IMR-90 (cell line): ENCODE measurements around the gene FAAP20. TPM values are rescaled to one million over a fixed set of nuclear protein-coding genes. Genes with fewer than 3 reads are reported as not detected.
A peak's percentile ranks its signal among the peaks of the same experiment; 100 is the strongest.

ENCODE experiments used
- ATAC-seq: fragments of 200-7000 bp; cut with Tn5 transposase; 2 replicates; pipeline ENCODE4 v1.9.1; 2020; ENCODE audit warnings: low read depth, mild to moderate bottlenecking, moderate library complexity
- BruUV-seq: library from RNA; stranded (reverse); fragments of 400-500 nt; replicated peaks from 2 replicates; lab custom pipeline; 2021; lab: Mats Ljungman, UMichigan
- CTCF ChIA-PET: fragments of 300-600 bp; formaldehyde crosslinking; extraction: SDS; loops from one replicate; lab custom pipeline; 2021; ENCODE audit warnings: antibody characterized with exemption; lab: Yijun Ruan, JAX
- POLR2A ChIA-PET: fragments of 300-600 bp; sonication (Branson Sonifier 250); formaldehyde crosslinking; loops from one replicate; lab custom pipeline; 2022; ENCODE audit warnings: antibody characterized with exemption; ENCODE audit not compliant: unreplicated experiment; lab: Charles Lee
- DNase-seq: peaks from one replicate; pipeline ENCODE4 v3.0.0; 2013
- H2AFZ ChIP-seq: replicated peaks from 2 replicates; pipeline ENCODE3; 2013; ENCODE audit warnings: low read length, mild to moderate bottlenecking; ENCODE audit not compliant: poor library complexity
- H2AK5ac ChIP-seq: 2 replicates; pipeline ENCODE4 v1.6.1; 2013; ENCODE audit warnings: low read depth, low read length, inconsistent platforms
- H2AK9ac ChIP-seq: replicated peaks from 2 replicates; pipeline ENCODE3; 2013; ENCODE audit warnings: mild to moderate bottlenecking, low read depth, low read length, moderate library complexity; ENCODE audit not compliant: poor library complexity
- H2BK120ac ChIP-seq: 2 replicates; pipeline ENCODE4 v1.6.1; 2013; ENCODE audit warnings: low read depth, low read length, inconsistent platforms
- H2BK15ac ChIP-seq: 3 replicates; pipeline ENCODE4 v1.6.1; 2013; ENCODE audit warnings: low read depth, low read length, inconsistent platforms
- H2BK20ac ChIP-seq: 2 replicates; pipeline ENCODE4 v1.6.1; 2013; ENCODE audit warnings: low read depth, mild to moderate bottlenecking, inconsistent platforms, low read length, moderate library complexity
- H2BK5ac ChIP-seq: 2 replicates; pipeline ENCODE4 v1.6.1; 2013; ENCODE audit warnings: mild to moderate bottlenecking, low read depth, low read length, inconsistent platforms; ENCODE audit not compliant: poor library complexity, severe bottlenecking
- H3K14ac ChIP-seq: replicated peaks from 2 replicates; pipeline ENCODE4 v1.6.1; 2013; ENCODE audit warnings: low read depth, low read length, inconsistent platforms
- H3K18ac ChIP-seq: 2 replicates; pipeline ENCODE4 v1.6.1; 2013; ENCODE audit warnings: low read depth, low read length, control low read depth
- H3K23ac ChIP-seq: 2 replicates; pipeline ENCODE4 v1.6.1; 2013; ENCODE audit warnings: low read depth, low read length, inconsistent platforms
- H3K27ac ChIP-seq: 2 replicates; pipeline ENCODE4 v1.5.1; 2013; ENCODE audit warnings: mild to moderate bottlenecking, control low read depth, low read length; ENCODE audit not compliant: insufficient read depth
- H3K27me3 ChIP-seq: 2 replicates; pipeline ENCODE4 v1.6.1; 2013; ENCODE audit warnings: low read length; ENCODE audit not compliant: control insufficient read depth, insufficient read depth
- H3K36me3 ChIP-seq: 2 replicates; pipeline ENCODE4 v1.6.1; 2013; ENCODE audit warnings: low read length, mixed read lengths; ENCODE audit not compliant: control insufficient read depth, insufficient read depth
- H3K4ac ChIP-seq: 2 replicates; pipeline ENCODE4 v1.6.1; 2013; ENCODE audit warnings: low read depth, low read length, inconsistent platforms
- H3K4me1 ChIP-seq: 2 replicates; pipeline ENCODE4 v1.6.1; 2013; ENCODE audit warnings: low read length, mixed read lengths; ENCODE audit not compliant: control insufficient read depth, insufficient read depth
- H3K4me2 ChIP-seq: 2 replicates; pipeline ENCODE4 v1.6.1; 2013; ENCODE audit warnings: low read depth, mild to moderate bottlenecking, control low read depth, low read length, moderate library complexity
- H3K4me3 ChIP-seq: 2 replicates; pipeline ENCODE4 v1.5.1; 2013; ENCODE audit warnings: low read depth, mild to moderate bottlenecking, control low read depth, low read length, moderate library complexity; ENCODE audit not compliant: insufficient read depth
- H3K56ac ChIP-seq: 2 replicates; pipeline ENCODE4 v1.6.1; 2013; ENCODE audit warnings: low read length, inconsistent platforms; ENCODE audit not compliant: insufficient read depth; ENCODE audit errors: extremely low read depth
- H3K79me1 ChIP-seq, 2 experiments: 2 replicates each; pipeline ENCODE4 v1.6.1; 2013; ENCODE audit warnings: low read length in 2 of 2, inconsistent platforms in 1 of 2, low read depth in 1 of 2
- H3K9ac ChIP-seq: 2 replicates; pipeline ENCODE4 v1.6.1; 2013; ENCODE audit warnings: low read depth, low read length, control low read depth
- H3K9me1 ChIP-seq: 2 replicates; pipeline ENCODE4 v1.6.1; 2013; ENCODE audit warnings: low read length, inconsistent platforms; ENCODE audit not compliant: insufficient read depth
- H3K9me3 ChIP-seq: 2 replicates; pipeline ENCODE4 v1.6.1; 2013; ENCODE audit warnings: low read length; ENCODE audit not compliant: control insufficient read depth, insufficient read depth
- H4K20me1 ChIP-seq: 2 replicates; pipeline ENCODE4 v1.6.1; 2013; ENCODE audit warnings: low read length, inconsistent platforms; ENCODE audit not compliant: insufficient read depth
- H4K5ac ChIP-seq: 2 replicates; pipeline ENCODE4 v1.6.1; 2013; ENCODE audit warnings: mild to moderate bottlenecking, low read depth, low read length, control low read depth
- H4K8ac ChIP-seq, 2 experiments: 2 replicates each; pipeline ENCODE4 v1.6.1; 2013; ENCODE audit warnings: low read depth in 2 of 2, low read length in 2 of 2, control low read depth in 1 of 2, inconsistent platforms in 1 of 2
- H4K91ac ChIP-seq: 2 replicates; pipeline ENCODE4 v1.6.1; 2013; ENCODE audit warnings: low read depth, low read length, inconsistent platforms; ENCODE audit not compliant: insufficient read depth
- BHLHE40 ChIP-seq: fragments of 150-350 bp; IDR thresholded peaks from 2 replicates; pipeline ENCODE4 v1.6.1; 2016; ENCODE audit warnings: mild to moderate bottlenecking, low read depth, low read length
- CEBPB ChIP-seq: IDR thresholded peaks from 2 replicates; pipeline ENCODE4 v1.6.1; 2012; ENCODE audit warnings: low read depth, low read length, improper control_type of control experiment
- CTCF ChIP-seq: conservative IDR thresholded peaks from 2 replicates; pipeline ENCODE4 v1.5.1; 2012; ENCODE audit warnings: mild to moderate bottlenecking, low read depth, low read length, improper control_type of control experiment
- MAFK ChIP-seq: IDR thresholded peaks from 2 replicates; pipeline ENCODE4 v1.6.1; 2012; ENCODE audit warnings: low read depth, low read length, improper control_type of control experiment
- MXI1 ChIP-seq: IDR thresholded peaks from 2 replicates; pipeline ENCODE4 v1.6.1; 2012; ENCODE audit warnings: low read depth, mild to moderate bottlenecking, low read length, moderate library complexity, borderline replicate concordance
- RAD21 ChIP-seq: IDR thresholded peaks from 2 replicates; pipeline ENCODE4 v1.6.1; 2012; ENCODE audit warnings: low read length, improper control_type of control experiment
- RFX5 ChIP-seq: IDR thresholded peaks from 2 replicates; pipeline ENCODE4 v1.8.0; 2012; ENCODE audit warnings: low read depth, mild to moderate bottlenecking, low read length, moderate library complexity
- SMC3 ChIP-seq: fragments of 150-350 bp; IDR thresholded peaks from 2 replicates; pipeline ENCODE4 v1.6.1; 2016; ENCODE audit warnings: low read depth, mild to moderate bottlenecking, antibody characterized with exemption, low read length, moderate library complexity
- WGBS, 2 experiments: methylation state at CpG; one replicate each; pipeline versions ENCODE4 v1.1.5 to v1.1.7; 2013; ENCODE audit warnings: missing lambda C conversion rate in 2 of 2; ENCODE audit not compliant: insufficient read length in 1 of 2; ENCODE audit errors: extremely low coverage in 2 of 2; 5-methylcytosine and 5-hydroxymethylcytosine counted together
- dilution Hi-C: fragments of 300-500 bp; cut with HindIII; formaldehyde crosslinking; loops from one replicate; pipeline ENCODE4 v1.14.3; 2018; ENCODE audit warnings: low sequenced_read_pairs; ENCODE audit not compliant: unreplicated experiment
- in situ Hi-C: fragments of 300-500 bp; cut with MboI; formaldehyde crosslinking; loops from 3 replicates; pipeline ENCODE4 v1.14.3; 2019; ENCODE audit warnings: low sequenced_read_pairs, inconsistent platforms, mixed read lengths
- intact Hi-C: fragments of 100-400 bp; cut with micrococcal nuclease; formaldehyde crosslinking; loops from 2 replicates; pipeline ENCODE4 v1.10.0; 2022
- polyA plus RNA-seq, 3 experiments: library from polyadenylated mRNA; depleted of rRNA; stranded (reverse); fragments of >200 nt; gene quantifications; 2 replicates each; pipeline ENCODE4 v1.2.3, GENCODE V29; 2012; ENCODE audit warnings: low replicate concordance in 1 of 3
- total RNA-seq: library from RNA; depleted of rRNA; stranded (reverse); fragments of >200 nt; gene quantifications from 2 replicates; pipeline ENCODE4 v1.2.3, GENCODE V29; 2012
- TF ChIP-seq, protein P1 (sequence below): fragments of 150-350 bp; IDR thresholded peaks from 2 replicates; pipeline ENCODE4 v1.6.1; 2017; ENCODE audit warnings: mild to moderate bottlenecking, antibody characterized with exemption, low read length, low read depth

The FAAP20 gene
- total and polyA plus RNA-seq, 2 of the 4 experiments (the other 2 are of a cell fraction) = 6.5 to 31.5 TPM

- intact Hi-C loops (loop anchor here (1.0 to 5.0 kb wide), 4 partner anchors 38 to 231 kb away; no protein-coding TSS in a partner anchor), dilution Hi-C loops (no loop called here), in situ Hi-C loops (no loop called here)
- Histone ChIP-seq H3K27me3 (no peaks in the 10 kb centered on the region; the same call in 1 of the 2 replicates), H3K23ac (no peak overlapping the region), H4K8ac (no peak overlapping the region), H4K91ac (no peak overlapping the region), H3K9me3 (no peaks in the 10 kb centered on the region), H3K9ac (no peak overlapping the region), H3K18ac (no peak overlapping the region), H3K56ac (no peak overlapping the region), H3K4me3 (no peak overlapping the region), H3K14ac (no peak overlapping the region), H4K5ac (no peak overlapping the region), H4K20me1 (no peaks in the 10 kb centered on the region), H2AK5ac (no peak overlapping the region), H2BK120ac (no peak overlapping the region), H2BK20ac (no peak overlapping the region), H2BK15ac (no peak overlapping the region), H3K9me1 (no peaks in the 10 kb centered on the region), H3K4me1 (peaks cover 3% of the 10 kb centered on the region), H3K27ac (no peak overlapping the region), H2AK9ac (peak overlapping the region; percentile 73), H3K36me3 (no peaks in the 10 kb centered on the region), H2AFZ (peak overlapping the region; percentile 86), H3K4ac (no peak overlapping the region), H2BK5ac (no peak overlapping the region), H3K79me1 (no peaks in the 10 kb centered on the region), H3K4me2 (no peak overlapping the region)
- 66% methylated on average over 16 of the region's 37 CpGs; no CpG with 5 or more reads in 1 of the 2 experiments for WGBS, 2 experiments
- no peak for DNase-seq
- no TSS peak for BruUV-seq
- no peak for ATAC-seq
- POLR2A ChIA-PET = no interaction called here
- CTCF ChIA-PET = interaction anchor here (0.6 to 2.5 kb wide), 16 partner anchors 9 to 208 kb away, joined by 3 to 17 read pairs (median 4); partner anchors contain the start of gene FAAP20
- TF ChIP-seq MAFK = no peak
- TF ChIP-seq CEBPB = no peak
- no peak for TF ChIP-seq MXI1
- no peak for TF ChIP-seq CTCF
- TF ChIP-seq BHLHE40 = no peak
- TF ChIP-seq, protein P1, sequence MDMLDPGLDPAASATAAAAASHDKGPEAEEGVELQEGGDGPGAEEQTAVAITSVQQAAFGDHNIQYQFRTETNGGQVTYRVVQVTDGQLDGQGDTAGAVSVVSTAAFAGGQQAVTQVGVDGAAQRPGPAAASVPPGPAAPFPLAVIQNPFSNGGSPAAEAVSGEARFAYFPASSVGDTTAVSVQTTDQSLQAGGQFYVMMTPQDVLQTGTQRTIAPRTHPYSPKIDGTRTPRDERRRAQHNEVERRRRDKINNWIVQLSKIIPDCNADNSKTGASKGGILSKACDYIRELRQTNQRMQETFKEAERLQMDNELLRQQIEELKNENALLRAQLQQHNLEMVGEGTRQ = no peak
- no peak for TF ChIP-seq RFX5
- TF ChIP-seq RAD21 = no peak
- TF ChIP-seq SMC3 = no peak
Measured at GRCh38 chr1:2173546-2174347, 20.8 kb downstream of the FAAP20 start.
